ENCODE results near the gene GPC5. TPM values are rescaled to one million over a fixed set of nuclear protein-coding genes. Genes with fewer than 3 reads are reported as not detected.

GPC5 gene
- total RNA-seq, 2 donors from 2014 or later, result 0.83 to 1.3 TPM

DNA sequence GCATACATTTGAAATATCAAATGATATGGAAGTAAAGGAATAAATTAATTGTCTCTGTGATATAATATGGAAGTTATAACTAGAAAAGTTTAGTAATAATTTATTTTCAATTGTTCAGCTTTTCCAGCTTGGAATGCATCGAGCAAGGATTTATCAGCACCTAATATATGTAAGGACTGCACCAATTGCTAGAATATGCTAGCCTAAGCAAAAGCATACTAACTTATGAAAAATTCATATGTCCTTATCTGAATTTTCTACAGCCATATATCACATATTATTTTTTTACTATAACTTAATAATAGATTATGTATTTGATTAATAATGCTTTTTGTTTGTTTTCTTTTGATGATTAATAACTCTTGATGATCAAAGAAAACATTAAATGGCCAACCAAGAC, 979.0 kb downstream of the GPC5 start:
- Histone ChIP-seq H3K4me1 (no peaks in the 10 kb centered on the region), H3K4me3 (no peak overlapping the region), H3K36me3 (no peaks in the 10 kb centered on the region), H3K27me3 (no peaks in the 10 kb centered on the region), H3K27ac (no peak overlapping the region), H3K9me3 (peaks cover 0 to 7% of the 10 kb centered on the region in 2 donors)
- DNase-seq (ENCODE audit: low spot score), result no peak
- TF ChIP-seq, protein P1, sequence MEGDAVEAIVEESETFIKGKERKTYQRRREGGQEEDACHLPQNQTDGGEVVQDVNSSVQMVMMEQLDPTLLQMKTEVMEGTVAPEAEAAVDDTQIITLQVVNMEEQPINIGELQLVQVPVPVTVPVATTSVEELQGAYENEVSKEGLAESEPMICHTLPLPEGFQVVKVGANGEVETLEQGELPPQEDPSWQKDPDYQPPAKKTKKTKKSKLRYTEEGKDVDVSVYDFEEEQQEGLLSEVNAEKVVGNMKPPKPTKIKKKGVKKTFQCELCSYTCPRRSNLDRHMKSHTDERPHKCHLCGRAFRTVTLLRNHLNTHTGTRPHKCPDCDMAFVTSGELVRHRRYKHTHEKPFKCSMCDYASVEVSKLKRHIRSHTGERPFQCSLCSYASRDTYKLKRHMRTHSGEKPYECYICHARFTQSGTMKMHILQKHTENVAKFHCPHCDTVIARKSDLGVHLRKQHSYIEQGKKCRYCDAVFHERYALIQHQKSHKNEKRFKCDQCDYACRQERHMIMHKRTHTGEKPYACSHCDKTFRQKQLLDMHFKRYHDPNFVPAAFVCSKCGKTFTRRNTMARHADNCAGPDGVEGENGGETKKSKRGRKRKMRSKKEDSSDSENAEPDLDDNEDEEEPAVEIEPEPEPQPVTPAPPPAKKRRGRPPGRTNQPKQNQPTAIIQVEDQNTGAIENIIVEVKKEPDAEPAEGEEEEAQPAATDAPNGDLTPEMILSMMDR (IDR thresholded peaks at IDR 0.05), result no peak

DNA sequence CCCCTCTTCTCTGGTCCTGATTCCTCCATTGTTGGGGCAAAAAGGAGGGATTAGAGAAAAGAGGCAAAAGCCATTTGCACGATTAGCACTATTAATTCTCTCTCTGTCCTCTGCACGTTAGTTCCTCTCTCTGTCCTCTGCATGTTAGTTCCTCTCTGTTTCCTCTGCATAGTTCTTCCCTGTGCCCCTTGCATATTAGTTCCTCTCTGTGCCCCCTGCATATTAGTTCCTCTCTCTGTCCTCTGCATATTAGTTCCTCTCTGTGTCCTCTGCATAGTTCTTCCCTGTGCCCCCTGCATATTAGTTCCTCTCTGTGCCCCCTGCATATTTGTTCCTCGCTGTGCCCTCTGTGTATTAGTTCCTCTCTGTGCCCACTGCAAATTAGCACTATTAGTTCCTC, 981.0 kb downstream of the GPC5 start:
- no peaks in the 10 kb centered on the region for H3K4me1 ChIP-seq
- TF ChIP-seq, protein P1 (IDR thresholded peaks at IDR 0.05), result no peak
- no peak overlapping the region for H3K4me3 ChIP-seq
- H3K36me3 ChIP-seq, result no peaks in the 10 kb centered on the region
- no peak overlapping the region for H3K27ac ChIP-seq
- H3K9me3 ChIP-seq, result peaks cover 0 to 7% of the 10 kb centered on the region in 2 donors
- DNase-seq (ENCODE audit: low spot score), result no peak
- no peaks in the 10 kb centered on the region for H3K27me3 ChIP-seq

DNA sequence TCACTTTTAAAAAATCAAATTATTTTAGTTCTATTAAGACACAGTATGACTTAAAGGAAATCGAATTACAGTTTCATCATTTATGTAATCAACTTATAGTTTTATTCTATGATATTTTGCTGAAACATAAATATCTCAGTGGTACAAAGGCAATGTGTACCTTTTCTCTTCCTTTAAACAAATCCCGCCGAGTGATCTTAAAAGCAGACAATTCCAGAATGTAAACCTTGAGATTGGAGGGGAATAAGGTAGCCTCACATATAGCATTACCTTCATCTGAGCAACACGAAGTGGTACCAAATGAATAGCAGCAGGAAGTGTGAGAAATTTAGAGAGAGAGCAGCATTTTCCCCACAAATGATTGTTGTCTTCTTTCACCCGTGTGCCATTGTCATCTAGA, 986.0 kb downstream of the GPC5 start:
- Histone ChIP-seq H3K36me3 (no peaks in the 10 kb centered on the region), H3K27me3 (no peaks in the 10 kb centered on the region)
- TF ChIP-seq, protein P1 (IDR thresholded peaks at IDR 0.05), result no peak

DNA sequence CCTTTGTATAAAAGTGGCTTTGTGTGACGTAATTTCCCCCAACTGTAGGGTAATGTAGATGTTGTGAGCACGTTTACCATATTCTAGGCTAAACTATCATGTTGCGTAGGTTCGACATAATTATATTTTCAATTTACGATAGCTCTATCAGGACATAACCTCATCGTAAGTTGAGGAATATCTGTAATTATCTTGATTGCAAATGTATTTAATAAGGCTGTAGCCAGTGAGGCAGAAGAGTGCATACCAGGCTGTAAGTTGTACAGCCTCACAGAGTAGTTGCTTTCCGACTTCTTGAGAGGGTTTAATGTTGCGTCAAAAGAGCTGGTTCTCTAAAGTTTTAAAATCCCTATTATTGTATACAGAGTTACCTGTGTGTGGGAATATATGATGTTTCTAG, 988.8 kb downstream of the GPC5 start:
- Histone ChIP-seq H3K9me3 (no peaks in the 10 kb centered on the region), H3K36me3 (no peaks in the 10 kb centered on the region), H3K27me3 (no peaks in the 10 kb centered on the region), H3K27ac (no peak overlapping the region), H3K4me1 (no peaks in the 10 kb centered on the region), H3K4me3 (no peak overlapping the region)
- no peak for DNase-seq (ENCODE audit: low spot score)
- TF ChIP-seq, protein P1 (IDR thresholded peaks at IDR 0.05), result no peak

More for the DNA sequence above, 986.0 kb downstream of the GPC5 start:
- Histone ChIP-seq H3K9me3 (no peaks in the 10 kb centered on the region), H3K4me1 (no peaks in the 10 kb centered on the region), H3K27ac (no peak overlapping the region), H3K4me3 (no peak overlapping the region)
- no peak for DNase-seq (ENCODE audit: low spot score)

DNA sequence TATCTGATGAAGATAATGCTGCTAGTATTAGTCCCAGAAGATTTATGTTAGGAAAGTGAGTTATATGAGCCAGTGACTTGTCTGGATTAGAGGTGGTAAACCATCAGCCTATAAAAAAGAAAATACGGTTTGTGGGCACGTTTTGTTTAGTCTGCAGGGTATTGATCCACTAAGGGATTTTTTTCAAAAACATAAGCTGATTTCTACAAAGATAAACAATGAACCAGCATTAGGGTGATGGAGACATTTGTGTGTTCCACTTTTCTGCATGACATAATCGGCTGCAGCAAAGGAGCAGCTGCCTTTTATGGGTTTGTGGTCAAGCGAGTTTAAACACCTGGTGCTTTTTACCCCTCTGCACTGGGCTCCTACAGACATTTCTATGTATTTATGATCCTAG, 991.8 kb downstream of the GPC5 start:
- H3K36me3 ChIP-seq, result no peaks in the 10 kb centered on the region
- H3K4me1 ChIP-seq, result no peaks in the 10 kb centered on the region
- no peaks in the 10 kb centered on the region for H3K9me3 ChIP-seq
- TF ChIP-seq, protein P1 (IDR thresholded peaks at IDR 0.05), result no peak
- H3K4me3 ChIP-seq, result no peak overlapping the region
- DNase-seq (ENCODE audit: low spot score), result no peak
- H3K27me3 ChIP-seq, result no peaks in the 10 kb centered on the region
- H3K27ac ChIP-seq, result no peak overlapping the region

DNA sequence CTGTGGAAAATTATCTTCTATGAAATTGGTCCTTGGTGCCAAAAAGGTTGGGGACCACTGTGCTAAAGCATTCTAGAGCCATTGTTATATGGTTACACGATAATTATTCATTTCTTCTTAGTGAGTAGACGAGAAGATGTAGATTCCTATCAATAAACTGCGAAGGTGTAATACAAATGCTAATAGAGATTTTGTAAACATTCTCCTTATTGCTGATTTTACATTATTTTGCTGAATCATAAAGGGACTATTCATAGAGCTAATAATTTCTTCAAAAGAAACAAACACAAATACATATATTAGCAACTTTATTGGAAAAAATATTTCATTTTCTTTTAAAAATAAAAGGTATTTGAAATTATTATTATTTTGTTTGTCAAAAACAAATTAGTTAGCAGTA, 1005.2 kb downstream of the GPC5 start:
- no peak for DNase-seq (ENCODE audit: low spot score)
- H3K27me3 ChIP-seq, result no peaks in the 10 kb centered on the region
- no peak overlapping the region for H3K4me3 ChIP-seq
- no peaks in the 10 kb centered on the region for H3K9me3 ChIP-seq
- TF ChIP-seq, protein P1 (IDR thresholded peaks at IDR 0.05), result no peak
- no peaks in the 10 kb centered on the region for H3K36me3 ChIP-seq
- H3K27ac ChIP-seq, result no peak overlapping the region
- no peaks in the 10 kb centered on the region for H3K4me1 ChIP-seq

Data from right atrium auricular region (tissue), 2 donors.